ENCODE results near the gene RBM4B. TPM values are rescaled to one million over a fixed set of nuclear protein-coding genes. Genes with fewer than 3 reads are reported as not detected.

The RBM4B gene
- total RNA-seq, 1 donor, result 19.2 TPM

GRCh38 chr11:66652651-66653050 is 25.0 kb downstream of the RBM4B start:
- H3K4me1 ChIP-seq (ENCODE audit: insufficient read depth, low read length), result no peaks in the 10 kb centered on the region
- no peak overlapping the region for H3K4me2 ChIP-seq (ENCODE audit: insufficient read depth, low read length)
- H3K9me3 ChIP-seq (ENCODE audit: low read depth, low read length), result no peaks in the 10 kb centered on the region
- no peaks in the 10 kb centered on the region for H3K27me3 ChIP-seq (ENCODE audit: insufficient read depth, low read length)
- TF ChIP-seq CTCF (IDR thresholded peaks at IDR 0.05; ENCODE audit: extremely low read depth, low read depth, low read length), result no peak
- H4K20me1 ChIP-seq (ENCODE audit: insufficient read depth, low read length), result peaks cover 39% of the 10 kb centered on the region
- H3K27ac ChIP-seq (ENCODE audit: low read depth, low read length), result no peak overlapping the region
- no peak for DNase-seq (ENCODE audit: insufficient read length, low spot score, missing footprints)
- H3K79me2 ChIP-seq (ENCODE audit: insufficient read depth, low read length), result peaks cover 79% of the 10 kb centered on the region
- H2AFZ ChIP-seq (ENCODE audit: low read length), result no peak overlapping the region
- H3K4me3 ChIP-seq (ENCODE audit: insufficient read depth, low read length), result no peak overlapping the region
- peaks cover 51% of the 10 kb centered on the region for H3K36me3 ChIP-seq (ENCODE audit: insufficient read depth, low read length)

- Histone ChIP-seq H3K4me3 (ENCODE audit: insufficient read depth, low read length) (no peak overlapping the region), H3K79me2 (ENCODE audit: insufficient read depth, low read length) (peaks cover 84% of the 10 kb centered on the region), H3K27ac (ENCODE audit: low read depth, low read length) (no peak overlapping the region), H3K9me3 (ENCODE audit: low read depth, low read length) (no peaks in the 10 kb centered on the region), H3K36me3 (ENCODE audit: insufficient read depth, low read length) (peaks cover 53% of the 10 kb centered on the region), H3K27me3 (ENCODE audit: insufficient read depth, low read length) (no peaks in the 10 kb centered on the region), H3K4me1 (ENCODE audit: insufficient read depth, low read length) (no peaks in the 10 kb centered on the region), H4K20me1 (ENCODE audit: insufficient read depth, low read length) (peaks cover 47% of the 10 kb centered on the region), H3K4me2 (ENCODE audit: insufficient read depth, low read length) (no peak overlapping the region), H2AFZ (ENCODE audit: low read length) (no peak overlapping the region)
- DNase-seq (ENCODE audit: insufficient read length, low spot score, missing footprints), result peak; percentile 23
- TF ChIP-seq CTCF (IDR thresholded peaks at IDR 0.05; ENCODE audit: extremely low read depth, low read depth, low read length), result no peak
These were observed 26.7 kb downstream of the RBM4B start for GRCh38 chr11:66651016-66651415.

- H3K4me1 ChIP-seq (ENCODE audit: insufficient read depth, low read length), result peaks cover 3% of the 10 kb centered on the region
- DNase-seq (ENCODE audit: insufficient read length, low spot score, missing footprints), result peak; percentile 27
- H4K20me1 ChIP-seq (ENCODE audit: insufficient read depth, low read length), result peaks cover 58% of the 10 kb centered on the region
- no peak overlapping the region for H2AFZ ChIP-seq (ENCODE audit: low read length)
- no peak overlapping the region for H3K4me3 ChIP-seq (ENCODE audit: insufficient read depth, low read length)
- peaks cover 85% of the 10 kb centered on the region for H3K79me2 ChIP-seq (ENCODE audit: insufficient read depth, low read length)
- no peak overlapping the region for H3K27ac ChIP-seq (ENCODE audit: low read depth, low read length)
- no peak for TF ChIP-seq CTCF (IDR thresholded peaks at IDR 0.05; ENCODE audit: extremely low read depth, low read depth, low read length)
- no peaks in the 10 kb centered on the region for H3K9me3 ChIP-seq (ENCODE audit: low read depth, low read length)
- no peaks in the 10 kb centered on the region for H3K27me3 ChIP-seq (ENCODE audit: insufficient read depth, low read length)
- peaks cover 64% of the 10 kb centered on the region for H3K36me3 ChIP-seq (ENCODE audit: insufficient read depth, low read length)
- no peak overlapping the region for H3K4me2 ChIP-seq (ENCODE audit: insufficient read depth, low read length)
These were observed 27.8 kb downstream of the RBM4B start for GRCh38 chr11:66649903-66650302.

- Histone ChIP-seq H3K27me3 (ENCODE audit: insufficient read depth, low read length) (no peaks in the 10 kb centered on the region), H3K4me2 (ENCODE audit: insufficient read depth, low read length) (no peak overlapping the region), H2AFZ (ENCODE audit: low read length) (no peak overlapping the region), H3K36me3 (ENCODE audit: insufficient read depth, low read length) (peaks cover 83% of the 10 kb centered on the region), H3K27ac (ENCODE audit: low read depth, low read length) (no peak overlapping the region), H3K4me1 (ENCODE audit: insufficient read depth, low read length) (peaks cover 14% of the 10 kb centered on the region), H3K9me3 (ENCODE audit: low read depth, low read length) (no peaks in the 10 kb centered on the region), H3K79me2 (ENCODE audit: insufficient read depth, low read length) (peaks cover 94% of the 10 kb centered on the region), H3K4me3 (ENCODE audit: insufficient read depth, low read length) (no peak overlapping the region), H4K20me1 (ENCODE audit: insufficient read depth, low read length) (peaks cover 80% of the 10 kb centered on the region)
- TF ChIP-seq CTCF (IDR thresholded peaks at IDR 0.05; ENCODE audit: extremely low read depth, low read depth, low read length), result no peak
- DNase-seq (ENCODE audit: insufficient read length, low spot score, missing footprints), result no peak
These were observed 30.9 kb downstream of the RBM4B start for GRCh38 chr11:66646828-66647227.

Measured in osteoblast (primary cell).